OCI-LY3 (cell line): ENCODE measurements around the gene GALNT14.

Experiments
- H2AFZ ChIP-seq: fragments of 200-600, 300-600 bp; shearing (Covaris generic); 2 replicates; pipeline ENCODE4 v1.6.0; 2014; ENCODE audit warnings: antibody characterized with exemption, low read depth, low read length
- H3K27ac ChIP-seq: fragments of 200-600, 300-600 bp; sonication (generic); 2 replicates; pipeline ENCODE4 v1.5.1; 2014; ENCODE audit warnings: mild to moderate bottlenecking, low read length, moderate library complexity, mixed read lengths
- H3K27me3 ChIP-seq: fragments of 200-600, 300-600 bp; sonication (generic); 2 replicates; pipeline ENCODE4 v1.6.1; 2014; ENCODE audit warnings: low read depth, low read length, mixed read lengths
- H3K36me3 ChIP-seq: fragments of 200-600, 300-600 bp; sonication (generic); replicated peaks from 2 replicates; pipeline ENCODE3; 2014; ENCODE audit warnings: low read depth, low read length, mixed read lengths
- H3K4me1 ChIP-seq: fragments of 300-600, 200-600 bp; sonication (generic); 2 replicates; pipeline ENCODE4 v1.6.1; 2014; ENCODE audit warnings: low read length, mixed read lengths
- H3K4me2 ChIP-seq: fragments of 200-600, 300-600 bp; sonication (generic); 2 replicates; pipeline ENCODE4 v1.6.1; 2014; ENCODE audit warnings: low read length, mixed read lengths
- H3K4me3 ChIP-seq: fragments of 300-600, 200-600 bp; sonication (generic); 2 replicates; pipeline ENCODE4 v1.5.1; 2014; ENCODE audit warnings: antibody characterized with exemption, mild to moderate bottlenecking, low read length, moderate library complexity
- H3K79me2 ChIP-seq: fragments of 300-600, 200-600 bp; shearing (Covaris generic); 2 replicates; pipeline ENCODE4 v1.6.1; 2014; ENCODE audit warnings: mild to moderate bottlenecking, low read length, mixed read lengths
- H3K9ac ChIP-seq: fragments of 300-600, 200-600 bp; shearing (Covaris generic); 2 replicates; pipeline ENCODE4 v1.6.0; 2014; ENCODE audit warnings: mild to moderate bottlenecking, low read length, moderate library complexity
- H3K9me3 ChIP-seq: fragments of 200-600, 300-600 bp; shearing (Covaris generic); 2 replicates; pipeline ENCODE4 v1.6.1; 2014; ENCODE audit warnings: low read length, mixed read lengths; ENCODE audit not compliant: insufficient read depth
- H4K20me1 ChIP-seq: fragments of 200-600, 300-600 bp; sonication (generic); 2 replicates; pipeline ENCODE4 v1.6.1; 2016; ENCODE audit warnings: low read length, mixed read lengths; ENCODE audit not compliant: insufficient read depth
- EZH2phosphoT487 ChIP-seq: fragments of 200-600 bp; shearing (Covaris generic); IDR thresholded peaks from 2 replicates; pipeline ENCODE4 v1.6.1; 2018; ENCODE audit warnings: antibody characterized with exemption, mixed run types, low read depth
- TF ChIP-seq, protein P1 (sequence below): fragments of 200-600, 300-600 bp; sonication (generic); IDR thresholded peaks from 2 replicates; pipeline ENCODE4 v1.5.1; 2014; ENCODE audit warnings: antibody characterized with exemption, low read length, low read depth

GALNT14 gene

DNA sequence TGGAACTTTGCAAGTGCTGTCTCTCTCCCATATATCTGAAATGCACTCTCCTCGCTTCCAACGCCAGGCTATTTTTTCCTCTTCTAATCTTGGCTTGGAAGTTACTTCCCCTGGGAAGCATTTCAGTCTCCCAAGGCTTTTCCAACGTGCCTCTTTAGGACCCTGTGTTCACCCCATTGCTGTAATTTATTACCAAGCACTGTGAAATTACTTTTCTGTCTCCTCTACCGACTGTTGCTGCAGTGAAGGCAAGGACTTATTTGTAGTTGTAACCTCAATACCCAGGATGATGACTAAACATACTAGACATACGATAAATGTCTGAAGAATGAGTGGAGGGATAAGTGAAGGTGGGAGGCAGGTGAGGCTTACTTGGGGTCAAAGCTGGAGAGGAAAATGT lies 163.7 kb downstream of the GALNT14 start:
- no peaks in the 10 kb centered on the region for H3K9me3 ChIP-seq
- no peak overlapping the region for H3K27ac ChIP-seq
- H3K4me2 ChIP-seq: no peak overlapping the region
- TF ChIP-seq, protein P1, sequence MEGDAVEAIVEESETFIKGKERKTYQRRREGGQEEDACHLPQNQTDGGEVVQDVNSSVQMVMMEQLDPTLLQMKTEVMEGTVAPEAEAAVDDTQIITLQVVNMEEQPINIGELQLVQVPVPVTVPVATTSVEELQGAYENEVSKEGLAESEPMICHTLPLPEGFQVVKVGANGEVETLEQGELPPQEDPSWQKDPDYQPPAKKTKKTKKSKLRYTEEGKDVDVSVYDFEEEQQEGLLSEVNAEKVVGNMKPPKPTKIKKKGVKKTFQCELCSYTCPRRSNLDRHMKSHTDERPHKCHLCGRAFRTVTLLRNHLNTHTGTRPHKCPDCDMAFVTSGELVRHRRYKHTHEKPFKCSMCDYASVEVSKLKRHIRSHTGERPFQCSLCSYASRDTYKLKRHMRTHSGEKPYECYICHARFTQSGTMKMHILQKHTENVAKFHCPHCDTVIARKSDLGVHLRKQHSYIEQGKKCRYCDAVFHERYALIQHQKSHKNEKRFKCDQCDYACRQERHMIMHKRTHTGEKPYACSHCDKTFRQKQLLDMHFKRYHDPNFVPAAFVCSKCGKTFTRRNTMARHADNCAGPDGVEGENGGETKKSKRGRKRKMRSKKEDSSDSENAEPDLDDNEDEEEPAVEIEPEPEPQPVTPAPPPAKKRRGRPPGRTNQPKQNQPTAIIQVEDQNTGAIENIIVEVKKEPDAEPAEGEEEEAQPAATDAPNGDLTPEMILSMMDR: no peak
- no peak for TF ChIP-seq EZH2phosphoT487
- no peak overlapping the region for H3K4me3 ChIP-seq
- peaks cover 29% of the 10 kb centered on the region for H3K4me1 ChIP-seq
- no peaks in the 10 kb centered on the region for H4K20me1 ChIP-seq
- H3K9ac ChIP-seq: no peak overlapping the region
- H3K27me3 ChIP-seq: no peaks in the 10 kb centered on the region
- no peak overlapping the region for H2AFZ ChIP-seq
- H3K36me3 ChIP-seq: peaks cover 31% of the 10 kb centered on the region
- peaks cover 32% of the 10 kb centered on the region for H3K79me2 ChIP-seq

DNA sequence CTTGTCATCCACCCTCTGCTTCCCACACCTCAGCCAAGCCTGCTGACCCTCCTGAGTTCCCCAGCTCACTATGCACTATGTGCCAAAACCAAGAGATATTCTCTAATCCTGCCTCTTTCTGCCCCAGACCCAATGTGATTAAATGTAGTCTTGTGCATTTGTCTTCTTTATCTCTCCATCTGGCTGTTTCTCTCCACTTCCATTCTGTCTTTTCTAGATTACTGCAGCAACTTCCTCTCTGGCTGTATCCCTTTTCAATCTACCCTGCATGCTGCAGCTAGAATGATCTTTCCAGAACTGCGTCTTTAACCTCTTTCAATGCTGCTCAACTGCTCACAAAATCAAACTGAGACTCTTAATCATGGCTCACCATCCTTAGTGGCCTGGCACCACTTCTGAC lies 164.1 kb downstream of the GALNT14 start:
- Histone ChIP-seq H2AFZ (no peak overlapping the region), H3K27me3 (no peaks in the 10 kb centered on the region), H3K79me2 (peaks cover 30% of the 10 kb centered on the region), H3K4me1 (peaks cover 25% of the 10 kb centered on the region), H4K20me1 (no peaks in the 10 kb centered on the region), H3K4me3 (no peak overlapping the region), H3K27ac (no peak overlapping the region), H3K9me3 (no peaks in the 10 kb centered on the region), H3K9ac (no peak overlapping the region), H3K36me3 (peaks cover 30% of the 10 kb centered on the region), H3K4me2 (no peak overlapping the region)
- TF ChIP-seq EZH2phosphoT487: no peak
- TF ChIP-seq, protein P1: no peak

DNA sequence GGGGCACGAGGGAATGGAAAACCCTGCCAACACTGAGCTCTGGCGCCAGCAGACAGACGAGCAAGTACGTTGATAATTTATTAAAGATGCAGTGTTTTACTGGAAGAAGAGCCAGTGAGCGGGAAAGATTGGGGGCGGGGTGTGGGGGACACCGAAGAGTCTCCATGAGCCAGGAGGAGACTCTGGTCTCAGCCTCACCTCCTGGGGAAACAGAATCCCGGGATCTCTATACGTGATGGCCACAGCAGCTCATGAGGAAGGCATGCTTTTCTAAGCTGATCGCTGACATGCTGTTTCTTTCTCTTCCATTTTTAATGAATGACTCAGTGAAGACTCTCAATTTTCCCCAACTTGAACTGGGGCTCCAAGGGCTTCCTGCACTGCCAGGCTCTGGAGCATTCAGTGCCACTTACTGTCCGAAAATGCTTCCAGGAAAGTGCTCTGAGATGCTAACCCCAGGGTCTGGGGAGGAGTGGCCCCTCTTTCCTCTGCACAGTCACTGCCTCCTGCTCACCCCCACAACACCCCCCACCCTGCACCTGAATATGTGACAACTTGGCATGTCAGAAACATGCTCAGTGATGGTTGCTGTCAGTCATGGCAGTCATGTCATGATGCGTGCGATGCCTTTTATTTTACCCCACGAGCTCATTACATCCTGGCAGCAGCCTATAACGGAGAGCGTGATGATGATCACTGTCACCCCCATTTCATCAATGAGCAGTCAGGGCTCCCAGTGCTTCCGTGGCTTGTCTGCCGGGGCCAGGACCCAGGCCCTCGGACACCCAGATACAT lies 166.8 kb downstream of the GALNT14 start:
- TF ChIP-seq, protein P1: no peak
- no peak for TF ChIP-seq EZH2phosphoT487
- Histone ChIP-seq H3K4me1 (no peaks in the 10 kb centered on the region; the same call in 1 of the 2 replicates), H2AFZ (no peak overlapping the region), H3K4me3 (no peak overlapping the region), H3K36me3 (peaks cover 32% of the 10 kb centered on the region), H3K9me3 (no peaks in the 10 kb centered on the region), H3K4me2 (no peak overlapping the region), H3K27ac (no peak overlapping the region), H3K9ac (no peak overlapping the region), H3K27me3 (no peaks in the 10 kb centered on the region), H4K20me1 (no peaks in the 10 kb centered on the region), H3K79me2 (peaks cover 11% of the 10 kb centered on the region)

DNA sequence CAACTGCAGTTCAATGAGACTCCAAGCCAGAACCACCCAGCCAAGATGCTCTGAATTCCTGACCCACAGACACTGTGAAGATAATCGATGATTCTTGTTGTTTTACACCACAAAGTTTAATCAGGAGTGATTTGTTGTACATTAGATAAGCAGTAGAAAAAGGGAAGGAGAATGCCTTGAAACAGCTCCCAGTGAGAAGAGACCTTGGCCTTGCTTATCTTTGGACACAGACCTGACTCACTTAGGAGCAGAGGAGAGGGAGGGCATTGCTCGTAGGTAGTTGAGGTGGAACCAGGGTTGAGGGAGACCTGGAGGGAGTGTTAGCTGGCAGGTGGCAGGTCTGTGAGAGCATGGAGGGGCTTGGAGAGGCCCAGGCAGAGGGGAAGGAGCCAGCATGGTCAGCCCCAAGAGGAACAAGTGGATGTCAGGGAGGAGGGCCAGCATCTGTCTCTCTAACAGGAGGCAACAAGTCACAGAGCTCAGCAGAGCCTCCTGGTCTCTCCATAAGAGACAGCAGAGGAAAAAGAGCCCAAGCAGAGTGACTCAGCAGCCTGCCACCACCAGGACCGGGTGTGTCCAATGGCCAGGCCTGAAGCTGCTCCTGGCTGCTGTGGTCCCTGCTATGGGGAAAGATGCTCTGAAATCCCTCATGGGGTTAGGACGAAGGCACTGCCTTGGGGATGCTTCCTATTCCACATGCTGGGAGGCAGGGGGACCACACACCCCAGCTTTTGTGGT lies 169.4 kb downstream of the GALNT14 start:
- TF ChIP-seq EZH2phosphoT487: no peak
- TF ChIP-seq, protein P1: no peak
- H3K4me2 ChIP-seq: no peak overlapping the region

More for the DNA sequence above, 169.4 kb downstream of the GALNT14 start:
- Histone ChIP-seq H3K79me2 (peaks cover 6% of the 10 kb centered on the region), H3K27ac (no peak overlapping the region), H4K20me1 (no peaks in the 10 kb centered on the region), H3K9me3 (no peaks in the 10 kb centered on the region), H3K9ac (no peak overlapping the region), H3K27me3 (no peaks in the 10 kb centered on the region), H3K36me3 (peaks cover 53% of the 10 kb centered on the region), H2AFZ (no peak overlapping the region), H3K4me3 (no peak overlapping the region), H3K4me1 (no peaks in the 10 kb centered on the region)
